ENCODE data around the gene PLEKHG4. TPM values are rescaled to one million over a fixed set of nuclear protein-coding genes. Genes with fewer than 3 reads are reported as not detected.

PLEKHG4 gene
- total and polyA plus RNA-seq, 9 of the 15 experiments (the other 6 are each of a cell fraction or from before 2014, with no cell fraction given), result 3.7 to 36.8 (median 17.9) TPM

GRCh38 chr16:67235816-67236562 is 43.3 kb upstream of the PLEKHG4 start:
- TF ChIP-seq HDGF (IDR thresholded peaks at IDR 0.05), result peak; percentile 41; the same call in 1 of the 2 replicates
- TF ChIP-seq ZNF445 (CRISPR knock-in tag; IDR thresholded peaks at IDR 0.05; ENCODE audit: low read depth), result no peak
- 0 out of 2 replicates have a peak, but pooled peaks have one; percentile 52 for TF ChIP-seq HBP1 (CRISPR knock-in tag; IDR thresholded peaks at IDR 0.05)
- TF ChIP-seq, protein P1, sequence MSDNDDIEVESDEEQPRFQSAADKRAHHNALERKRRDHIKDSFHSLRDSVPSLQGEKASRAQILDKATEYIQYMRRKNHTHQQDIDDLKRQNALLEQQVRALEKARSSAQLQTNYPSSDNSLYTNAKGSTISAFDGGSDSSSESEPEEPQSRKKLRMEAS (CRISPR knock-in tag; IDR thresholded peaks at IDR 0.05), result peak; percentile 52; the same call in 1 of the 2 replicates
- no peak for TF ChIP-seq FOXK1 (CRISPR knock-in tag; IDR thresholded peaks at IDR 0.05; ENCODE audit: borderline replicate concordance)
- TF ChIP-seq COPS2 (conservative IDR thresholded peaks at IDR 0.05), result no peak
- TF ChIP-seq, protein P2, sequence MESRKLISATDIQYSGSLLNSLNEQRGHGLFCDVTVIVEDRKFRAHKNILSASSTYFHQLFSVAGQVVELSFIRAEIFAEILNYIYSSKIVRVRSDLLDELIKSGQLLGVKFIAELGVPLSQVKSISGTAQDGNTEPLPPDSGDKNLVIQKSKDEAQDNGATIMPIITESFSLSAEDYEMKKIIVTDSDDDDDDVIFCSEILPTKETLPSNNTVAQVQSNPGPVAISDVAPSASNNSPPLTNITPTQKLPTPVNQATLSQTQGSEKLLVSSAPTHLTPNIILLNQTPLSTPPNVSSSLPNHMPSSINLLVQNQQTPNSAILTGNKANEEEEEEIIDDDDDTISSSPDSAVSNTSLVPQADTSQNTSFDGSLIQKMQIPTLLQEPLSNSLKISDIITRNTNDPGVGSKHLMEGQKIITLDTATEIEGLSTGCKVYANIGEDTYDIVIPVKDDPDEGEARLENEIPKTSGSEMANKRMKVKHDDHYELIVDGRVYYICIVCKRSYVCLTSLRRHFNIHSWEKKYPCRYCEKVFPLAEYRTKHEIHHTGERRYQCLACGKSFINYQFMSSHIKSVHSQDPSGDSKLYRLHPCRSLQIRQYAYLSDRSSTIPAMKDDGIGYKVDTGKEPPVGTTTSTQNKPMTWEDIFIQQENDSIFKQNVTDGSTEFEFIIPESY (CRISPR knock-in tag; IDR thresholded peaks at IDR 0.05), result no peak
- TF ChIP-seq SUPT5H (IDR thresholded peaks at IDR 0.05), result peak; percentile 25; the same call in 1 of the 2 replicates
- TF ChIP-seq, protein P3, sequence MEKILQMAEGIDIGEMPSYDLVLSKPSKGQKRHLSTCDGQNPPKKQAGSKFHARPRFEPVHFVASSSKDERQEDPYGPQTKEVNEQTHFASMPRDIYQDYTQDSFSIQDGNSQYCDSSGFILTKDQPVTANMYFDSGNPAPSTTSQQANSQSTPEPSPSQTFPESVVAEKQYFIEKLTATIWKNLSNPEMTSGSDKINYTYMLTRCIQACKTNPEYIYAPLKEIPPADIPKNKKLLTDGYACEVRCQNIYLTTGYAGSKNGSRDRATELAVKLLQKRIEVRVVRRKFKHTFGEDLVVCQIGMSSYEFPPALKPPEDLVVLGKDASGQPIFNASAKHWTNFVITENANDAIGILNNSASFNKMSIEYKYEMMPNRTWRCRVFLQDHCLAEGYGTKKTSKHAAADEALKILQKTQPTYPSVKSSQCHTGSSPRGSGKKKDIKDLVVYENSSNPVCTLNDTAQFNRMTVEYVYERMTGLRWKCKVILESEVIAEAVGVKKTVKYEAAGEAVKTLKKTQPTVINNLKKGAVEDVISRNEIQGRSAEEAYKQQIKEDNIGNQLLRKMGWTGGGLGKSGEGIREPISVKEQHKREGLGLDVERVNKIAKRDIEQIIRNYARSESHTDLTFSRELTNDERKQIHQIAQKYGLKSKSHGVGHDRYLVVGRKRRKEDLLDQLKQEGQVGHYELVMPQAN (IDR thresholded peaks at IDR 0.05; ENCODE audit: borderline replicate concordance), result 0 out of 2 replicates have a peak, but pooled peaks have one; percentile 23
- TF ChIP-seq THRB (CRISPR knock-in tag; conservative IDR thresholded peaks at IDR 0.05), result 0 out of 2 replicates have a peak, but pooled peaks have one; percentile 68
- peak; percentile 33; the same call in 1 of the 2 replicates for TF ChIP-seq POLR2A (conservative IDR thresholded peaks at IDR 0.05)
- TF ChIP-seq TRIM24 (IDR thresholded peaks at IDR 0.05), result no peak
- ChIA-PET CTCF (ENCODE audit: low intra/inter-chr PET ratio) (interaction anchor here (0.6 kb wide), 1 partner anchor 208 kb away, joined by 5 read pairs; no protein-coding TSS in a partner anchor), POLR2A (interaction anchor here (0.6 to 4.3 kb wide), 7 partner anchors 9 to 74 kb away, joined by 3 to 31 read pairs (median 4); partner anchors contain the start of genes SLC9A5 and TMEM208)
- Histone ChIP-seq H3K4me1 (replicated peaks in 1 of 2; ENCODE audit: control insufficient read depth in 2 of 2, insufficient read depth in 2 of 2, low read length in 2 of 2) (peaks cover 20 to 33% of the 10 kb centered on the region in 2 experiments), H3K79me2 (ENCODE audit: control insufficient read depth, insufficient read depth, low read length) (peaks cover 25% of the 10 kb centered on the region), H4K20me1 (replicated peaks; ENCODE audit: control insufficient read depth, insufficient read depth, low read length) (peaks cover 4% of the 10 kb centered on the region), H3K27ac (ENCODE audit: extremely low read depth, low read depth, low read length) (peak overlapping the region; percentile 43; the same call in 2 of the 3 replicates), H3K27me3 (ENCODE audit: control insufficient read depth in 2 of 2, insufficient read depth in 2 of 2, low read length in 2 of 2) (no peaks in the 10 kb centered on the region), H3K9ac (ENCODE audit: insufficient read depth in 1 of 2, low read depth in 2 of 2, low read length in 2 of 2) (peak overlapping the region in 1 of 2 experiments; percentile 33; a peak in 2 of 4 replicates), H3K9me1 (ENCODE audit: control insufficient read depth, insufficient read depth, low read length) (no peaks in the 10 kb centered on the region), H3K4me3 (no peak overlapping the region), H3K9me3 (replicated peaks; ENCODE audit: control insufficient read depth, insufficient read depth, low read depth, low read length) (no peaks in the 10 kb centered on the region), H2AFZ (ENCODE audit: low read depth, low read length) (no peak overlapping the region), H3K36me3 (ENCODE audit: control insufficient read depth, insufficient read depth, low read length) (peaks cover 89% of the 10 kb centered on the region; the same call in 2 of the 3 replicates), H3K4me2 (ENCODE audit: insufficient read depth, low read length) (peak overlapping the region; percentile 48)
- intact Hi-C loops (cut with micrococcal nuclease), result loop anchor here (5.0 kb wide), 1 partner anchor 41 kb away; the partner anchor contains the start of gene PLEKHG4
- in situ Hi-C loops (cut with MboI), result no loop called here
- WGBS (ENCODE audit: insufficient coverage, low coverage, missing lambda C conversion rate), result 57% methylated on average over 15 of the region's 17 CpGs
- peak; percentile 19 for FAIRE-seq
- no peak for ATAC-seq
- DNase-seq (ENCODE audit: extremely low read depth in 1 of 4, low spot score in 3 of 4), result peak in 2 of 4 experiments; percentile 23 to 35
- no TSS peak for BruUV-seq (replicated peaks)
